ENCODE data around the gene FGF12. TPM values are rescaled to one million over a fixed set of nuclear protein-coding genes. Genes with fewer than 3 reads are reported as not detected.

Gene FGF12
- total RNA-seq, 1 donor from 2014 or later = 6.1 TPM

GRCh38 chr3:192091831-192092230, 635.5 kb downstream of the FGF12 start:
- peaks cover 18% of the 10 kb centered on the region for H3K9me3 Mint-ChIP-seq (ENCODE audit: low read depth)
- DNase-seq (ENCODE audit: low spot score, unreplicated experiment) = no peak
- H3K27ac Mint-ChIP-seq = no peak overlapping the region
- no peak for TF ChIP-seq CTCF (IDR thresholded peaks at IDR 0.05; ENCODE audit: unreplicated experiment)
- H3K36me3 Mint-ChIP-seq (ENCODE audit: insufficient read depth) = no peaks in the 10 kb centered on the region
- no peaks in the 10 kb centered on the region for H3K4me1 Mint-ChIP-seq (ENCODE audit: low read depth)
- H3K4me3 Mint-ChIP-seq (ENCODE audit: low read depth) = no peak overlapping the region
- no peaks in the 10 kb centered on the region for H3K27me3 Mint-ChIP-seq

GRCh38 chr3:192090586-192090985, 636.8 kb downstream of the FGF12 start:
- Mint-ChIP-seq H3K36me3 (ENCODE audit: insufficient read depth) (no peaks in the 10 kb centered on the region), H3K9me3 (ENCODE audit: low read depth) (peaks cover 12% of the 10 kb centered on the region), H3K4me1 (ENCODE audit: low read depth) (no peaks in the 10 kb centered on the region), H3K4me3 (ENCODE audit: low read depth) (no peak overlapping the region), H3K27me3 (no peaks in the 10 kb centered on the region), H3K27ac (no peak overlapping the region)
- DNase-seq (ENCODE audit: low spot score, unreplicated experiment) = no peak
- peak; percentile 36 for TF ChIP-seq CTCF (IDR thresholded peaks at IDR 0.05; ENCODE audit: unreplicated experiment)

Other genes starting within 250 kb of the FGF12 start
- 12.5 and 13.4 TPM in 2 replicates for gene MB21D2, start 190.3 kb upstream of the FGF12 start, total RNA-seq

Data from progenitor cell of endocrine pancreas (in vitro differentiated cells).